Mucosa of rectum (tissue), 2 donors: ENCODE data around the gene CYTH2.

Source experiments
- H3K27ac ChIP-seq, 2 donors: one replicate each; pipeline ENCODE4 v1.7.0; 2013; ENCODE audit warnings: inconsistent platforms in 2 of 2, low read depth in 2 of 2, low read length in 2 of 2
- H3K27me3 ChIP-seq, 2 donors: one replicate each; pipeline ENCODE4 v1.7.0; 2013; ENCODE audit warnings: low read length in 2 of 2; ENCODE audit not compliant: control insufficient read depth in 2 of 2, insufficient read depth in 2 of 2
- H3K36me3 ChIP-seq, 2 donors: one replicate each; pipeline ENCODE4 v1.7.0; 2013; ENCODE audit warnings: low read length in 2 of 2; ENCODE audit not compliant: control insufficient read depth in 2 of 2, insufficient read depth in 2 of 2
- H3K4me1 ChIP-seq, 2 donors: one replicate each; pipeline ENCODE4 v1.7.0; 2013; ENCODE audit warnings: low read length in 2 of 2, mild to moderate bottlenecking in 1 of 2; ENCODE audit not compliant: control insufficient read depth in 2 of 2, insufficient read depth in 2 of 2
- H3K4me3 ChIP-seq, 2 donors: one replicate each; pipeline ENCODE4 v1.7.0; 2013; ENCODE audit warnings: low read length in 2 of 2
- H3K9ac ChIP-seq, 2 donors: one replicate each; pipeline ENCODE4 v1.7.0; 2013; ENCODE audit warnings: low read length in 2 of 2, low read depth in 1 of 2, mild to moderate bottlenecking in 1 of 2
- H3K9me3 ChIP-seq, 2 donors: one replicate each; pipeline ENCODE4 v1.7.0; 2013; ENCODE audit warnings: low read length in 2 of 2; ENCODE audit not compliant: control insufficient read depth in 2 of 2
- donor health status: healthy.
- donor health status: Normal muscosa, but diverticular disease.

The CYTH2 gene

DNA sequence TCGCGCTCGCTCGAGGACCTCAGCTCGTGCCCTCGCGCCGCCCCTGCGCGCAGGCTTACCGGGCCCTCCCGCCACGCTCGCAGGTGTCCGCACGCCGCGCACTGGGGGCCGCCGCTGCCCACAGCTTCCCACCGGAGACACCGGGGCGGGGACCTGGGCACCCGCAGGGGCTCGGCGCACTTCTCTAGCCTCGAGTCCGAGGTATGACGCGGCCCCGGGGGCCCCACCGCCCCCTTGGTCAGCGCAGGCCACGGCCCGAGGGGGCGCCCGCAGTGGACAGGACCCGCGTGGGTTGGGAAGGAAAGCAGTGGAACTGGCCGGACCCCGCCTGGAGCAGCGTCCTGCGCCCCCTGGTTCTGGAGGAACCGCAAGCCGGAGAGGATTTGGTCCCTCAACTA lies 25.4 kb upstream of the CYTH2 start:
- peaks cover 11 to 17% of the 10 kb centered on the region in 2 donors for H3K4me1 ChIP-seq
- peak overlapping the region; percentile 43 to 95 for H3K4me3 ChIP-seq
- H3K27ac ChIP-seq, result no peak overlapping the region
- H3K27me3 ChIP-seq, result peaks cover 18 to 22% of the 10 kb centered on the region in 2 donors
- H3K9ac ChIP-seq, result no peak overlapping the region
- no peaks in the 10 kb centered on the region for H3K9me3 ChIP-seq
- peaks cover 6 to 10% of the 10 kb centered on the region in 2 donors for H3K36me3 ChIP-seq

DNA sequence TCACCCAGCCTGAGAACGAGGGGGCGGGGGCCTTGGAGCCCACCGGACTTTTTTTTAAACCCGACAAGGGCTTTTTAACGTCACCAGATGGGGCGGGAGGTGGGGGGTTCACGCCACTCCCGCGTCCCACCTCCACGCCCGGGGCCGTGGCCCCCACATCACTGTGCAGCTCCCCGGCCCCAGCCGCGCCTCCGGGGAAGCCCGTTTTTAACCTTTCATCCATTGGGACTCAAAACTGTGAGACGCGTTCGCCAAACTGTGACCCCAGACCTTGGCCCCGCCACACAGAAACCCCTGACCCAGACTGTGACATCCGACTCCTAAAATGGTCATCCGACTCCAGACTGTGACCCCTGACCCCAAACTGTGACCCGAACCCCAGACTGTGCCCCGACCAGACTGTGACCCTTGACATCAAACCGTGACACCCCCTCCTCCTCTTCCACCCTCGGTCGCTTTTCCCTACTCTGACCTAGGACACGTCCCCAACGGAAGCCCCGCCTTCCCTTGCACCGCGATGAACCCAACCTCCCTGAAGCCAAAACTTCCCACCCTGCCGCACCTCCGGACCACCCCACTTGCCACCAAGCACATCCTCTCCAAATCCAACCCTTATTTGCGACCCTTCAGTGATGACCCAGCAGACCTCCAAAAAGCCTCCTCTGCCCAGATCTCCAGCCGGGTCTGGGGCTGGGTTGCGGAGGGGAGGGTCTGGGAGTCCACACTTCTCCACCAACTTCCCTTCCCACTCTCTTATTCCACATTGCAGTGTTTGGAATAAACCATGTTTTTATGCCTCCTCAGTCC lies 24.8 kb upstream of the CYTH2 start:
- H3K9ac ChIP-seq, result no peak overlapping the region
- peaks cover 11 to 17% of the 10 kb centered on the region in 2 donors for H3K4me1 ChIP-seq
- peaks cover 6 to 14% of the 10 kb centered on the region in 2 donors for H3K36me3 ChIP-seq
- no peaks in the 10 kb centered on the region for H3K9me3 ChIP-seq
- H3K4me3 ChIP-seq, result peak overlapping the region; percentile 95 to 98
- no peak overlapping the region for H3K27ac ChIP-seq
- peaks cover 18 to 22% of the 10 kb centered on the region in 2 donors for H3K27me3 ChIP-seq

GRCh38 chr19:48444936-48445200 lies 24.3 kb upstream of the CYTH2 start:
- peak overlapping the region; percentile 95 to 98 for H3K4me3 ChIP-seq
- H3K9me3 ChIP-seq, result no peaks in the 10 kb centered on the region
- H3K27ac ChIP-seq, result peak overlapping the region; percentile 86 to 87
- peaks cover 7 to 17% of the 10 kb centered on the region in 2 donors for H3K36me3 ChIP-seq
- H3K9ac ChIP-seq, result peak overlapping the region in 1 of 2 donors; percentile 84
- H3K4me1 ChIP-seq, result peaks cover 11 to 17% of the 10 kb centered on the region in 2 donors
- peaks cover 18 to 22% of the 10 kb centered on the region in 2 donors for H3K27me3 ChIP-seq

DNA sequence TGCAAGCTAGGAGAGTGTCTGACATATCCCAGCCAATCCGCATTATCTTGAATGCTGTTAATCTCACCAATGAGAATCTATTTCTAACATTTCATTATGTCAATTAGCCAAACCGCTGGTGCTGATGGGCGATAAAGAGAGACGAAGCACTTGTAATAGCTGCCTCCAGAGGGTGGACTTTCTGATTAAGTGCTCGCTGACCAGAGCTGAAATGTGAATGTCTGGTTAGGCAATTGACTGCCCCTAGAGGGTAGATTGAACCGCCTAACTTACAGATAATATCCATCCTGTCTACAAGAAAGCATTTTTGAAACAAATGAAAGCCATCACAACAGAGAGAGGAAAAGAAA lies 23.9 kb upstream of the CYTH2 start:
- Histone ChIP-seq H3K9ac (peak overlapping the region; percentile 84 to 92), H3K27ac (peak overlapping the region; percentile 86 to 87), H3K36me3 (peaks cover 8 to 19% of the 10 kb centered on the region in 2 donors), H3K4me3 (peak overlapping the region; percentile 95 to 98), H3K4me1 (peaks cover 11 to 17% of the 10 kb centered on the region in 2 donors), H3K27me3 (peaks cover 18 to 22% of the 10 kb centered on the region in 2 donors), H3K9me3 (no peaks in the 10 kb centered on the region)

GRCh38 chr19:48445606-48446481 lies 23.3 kb upstream of the CYTH2 start, which contains the start of gene GRWD1:
Gene GRWD1 (plus strand): TSS chr19:48445983. CDS start chr19:48446006, 23 bp downstream.
- Histone ChIP-seq H3K4me1 (peaks cover 11 to 17% of the 10 kb centered on the region in 2 donors), H3K27ac (peak within 1 kb of the TSS; percentile 86 to 87), H3K4me3 (peak within 1 kb of the TSS; percentile 95 to 98), H3K36me3 (peaks cover 14 to 25% of the 10 kb centered on the region in 2 donors), H3K27me3 (peaks cover 16 to 22% of the 10 kb centered on the region in 2 donors), H3K9me3 (no peaks in the 10 kb centered on the region), H3K9ac (peak within 1 kb of the TSS; percentile 84 to 92)

- peak overlapping the region; percentile 95 to 98 for H3K4me3 ChIP-seq
- H3K36me3 ChIP-seq, result peaks cover 20 to 32% of the 10 kb centered on the region in 2 donors
- H3K27me3 ChIP-seq, result peaks cover 12 to 19% of the 10 kb centered on the region in 2 donors
- peak overlapping the region; percentile 84 to 92 for H3K9ac ChIP-seq
- H3K27ac ChIP-seq, result no peak overlapping the region
- peaks cover 11 to 17% of the 10 kb centered on the region in 2 donors for H3K4me1 ChIP-seq
- H3K9me3 ChIP-seq, result no peaks in the 10 kb centered on the region
Observed at GRCh38 chr19:48446579-48446978, 22.6 kb upstream of the CYTH2 start.

GRCh38 chr19:48448563-48448962 lies 20.6 kb upstream of the CYTH2 start:
- H3K4me3 ChIP-seq, result no peak overlapping the region
- H3K36me3 ChIP-seq, result peaks cover 34 to 41% of the 10 kb centered on the region in 2 donors
- H3K27me3 ChIP-seq, result peaks cover 8 to 12% of the 10 kb centered on the region in 2 donors
- H3K9me3 ChIP-seq, result no peaks in the 10 kb centered on the region
- H3K4me1 ChIP-seq, result peaks cover 17 to 20% of the 10 kb centered on the region in 2 donors
- no peak overlapping the region for H3K27ac ChIP-seq
- no peak overlapping the region for H3K9ac ChIP-seq

GRCh38 chr19:48450441-48450840 lies 18.7 kb upstream of the CYTH2 start:
- Histone ChIP-seq H3K4me1 (peaks cover 5 to 13% of the 10 kb centered on the region in 2 donors), H3K4me3 (no peak overlapping the region), H3K9me3 (no peaks in the 10 kb centered on the region), H3K27ac (no peak overlapping the region), H3K9ac (no peak overlapping the region), H3K36me3 (peaks cover 41 to 44% of the 10 kb centered on the region in 2 donors), H3K27me3 (no peaks in the 10 kb centered on the region)

DNA sequence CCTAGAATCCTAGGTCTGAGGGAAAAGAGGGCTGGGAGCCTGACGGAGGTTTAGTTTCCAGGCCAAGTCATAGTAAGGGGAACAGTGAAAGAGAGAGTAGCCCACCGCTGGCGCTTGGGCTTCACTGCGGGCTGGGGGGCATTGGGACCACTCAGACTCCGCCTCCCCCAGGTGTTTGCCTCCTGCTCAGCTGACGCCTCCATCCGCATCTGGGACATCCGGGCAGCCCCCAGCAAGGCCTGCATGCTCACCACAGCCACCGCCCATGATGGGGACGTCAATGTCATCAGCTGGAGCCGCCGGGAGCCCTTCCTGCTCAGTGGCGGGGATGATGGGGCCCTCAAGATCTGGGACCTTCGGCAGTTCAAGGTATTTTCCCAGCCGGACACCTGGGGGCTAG lies 18.3 kb upstream of the CYTH2 start:
- H3K4me1 ChIP-seq, result peaks cover 5 to 13% of the 10 kb centered on the region in 2 donors
- no peak overlapping the region for H3K27ac ChIP-seq
- no peak overlapping the region for H3K9ac ChIP-seq
- H3K4me3 ChIP-seq, result no peak overlapping the region
- no peaks in the 10 kb centered on the region for H3K27me3 ChIP-seq
- H3K9me3 ChIP-seq, result no peaks in the 10 kb centered on the region
- H3K36me3 ChIP-seq, result peaks cover 41 to 44% of the 10 kb centered on the region in 2 donors

DNA sequence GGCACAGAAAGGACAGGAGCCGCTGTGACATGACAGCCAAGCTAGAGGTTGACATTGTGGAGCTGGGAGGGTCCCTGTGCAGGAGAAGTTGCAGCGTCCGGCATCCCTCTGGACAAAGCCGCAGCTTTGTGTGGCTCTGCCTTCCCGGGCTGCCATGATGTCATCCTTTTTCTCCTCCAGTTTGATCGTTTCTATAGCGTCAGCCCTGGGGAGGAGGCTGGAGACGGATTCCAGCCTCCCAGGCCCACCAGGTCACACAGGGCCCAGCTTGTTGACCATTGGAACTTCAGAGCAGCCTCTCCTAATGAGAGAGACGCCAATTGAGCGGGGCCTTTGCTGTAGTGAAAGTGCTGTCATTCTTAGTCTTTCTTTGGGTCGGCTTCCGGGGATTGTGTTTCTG lies 17.5 kb upstream of the CYTH2 start:
- no peaks in the 10 kb centered on the region for H3K9me3 ChIP-seq
- no peaks in the 10 kb centered on the region for H3K27me3 ChIP-seq
- peaks cover under 1 to 9% of the 10 kb centered on the region in 2 donors for H3K4me1 ChIP-seq
- H3K9ac ChIP-seq, result no peak overlapping the region
- peak overlapping the region in 1 of 2 donors; percentile 35 for H3K27ac ChIP-seq
- peaks cover 47 to 50% of the 10 kb centered on the region in 2 donors for H3K36me3 ChIP-seq
- H3K4me3 ChIP-seq, result no peak overlapping the region
